Activated CD8-positive, alpha-beta memory T cell treated with anti-CD3 and anti-CD28 coated beads, Interleukin-2, amount 50 U/mL, for 1 hour (primary cell): ENCODE data around the gene HTR7.
A peak's percentile ranks its signal among the peaks of the same experiment; 100 is the strongest.
"Not testable (repeated sequence)": the region's sequence is repeated elsewhere in the genome, so short reads cannot be mapped to it uniquely, and the experiment has no call there.

ENCODE experiments used
- DNase-seq: peaks from one replicate; pipeline ENCODE4 v3.0.0-alpha.2; 2020; ENCODE audit errors: extremely low read depth

HTR7 gene

DNA sequence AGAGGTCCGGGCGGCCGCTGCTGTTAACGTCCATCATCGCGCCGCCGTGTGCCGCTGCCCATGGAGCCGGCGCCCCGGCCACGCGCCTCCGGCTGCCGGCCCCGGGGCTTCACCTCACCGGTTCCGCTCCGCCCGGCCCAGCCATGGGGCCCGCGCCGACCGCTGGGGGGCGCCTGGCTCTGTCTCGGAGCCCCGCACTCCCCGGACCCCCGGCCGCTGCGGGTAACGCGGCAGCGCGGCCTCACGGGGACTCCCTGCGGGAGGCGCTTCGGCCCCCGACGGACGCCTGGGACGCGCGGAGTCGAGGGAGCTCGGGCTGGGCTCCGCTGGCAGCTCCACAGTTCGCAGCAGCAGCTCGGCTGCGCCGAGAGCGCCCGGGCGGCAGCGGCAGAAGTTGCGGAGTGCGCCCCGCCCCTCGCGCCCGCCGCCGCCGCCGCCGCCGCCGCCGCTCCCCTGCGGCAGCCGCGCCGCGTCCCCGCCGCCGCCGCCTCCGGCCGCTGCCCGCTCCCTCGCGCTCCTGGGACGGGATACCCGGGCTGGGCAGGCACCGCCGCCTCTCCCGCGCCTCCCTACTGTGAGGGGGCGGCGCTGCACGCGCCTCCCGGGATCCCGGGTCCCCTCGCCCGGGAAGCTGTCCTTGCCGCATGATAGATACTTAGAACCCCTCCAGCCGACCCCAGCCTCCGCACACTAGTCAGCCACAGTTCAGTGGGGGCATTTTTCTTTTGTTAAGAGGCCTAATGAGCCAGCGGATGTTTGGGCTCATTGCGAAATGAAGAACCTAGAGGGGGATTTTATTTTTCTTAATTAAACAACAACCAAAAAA is at the start of gene HTR7:
Gene HTR7 (minus strand): TSS at position 405 of the 826 bp plus-strand sequence. CDS start 368 bp downstream, at position 37.
- no peak for DNase-seq

DNA sequence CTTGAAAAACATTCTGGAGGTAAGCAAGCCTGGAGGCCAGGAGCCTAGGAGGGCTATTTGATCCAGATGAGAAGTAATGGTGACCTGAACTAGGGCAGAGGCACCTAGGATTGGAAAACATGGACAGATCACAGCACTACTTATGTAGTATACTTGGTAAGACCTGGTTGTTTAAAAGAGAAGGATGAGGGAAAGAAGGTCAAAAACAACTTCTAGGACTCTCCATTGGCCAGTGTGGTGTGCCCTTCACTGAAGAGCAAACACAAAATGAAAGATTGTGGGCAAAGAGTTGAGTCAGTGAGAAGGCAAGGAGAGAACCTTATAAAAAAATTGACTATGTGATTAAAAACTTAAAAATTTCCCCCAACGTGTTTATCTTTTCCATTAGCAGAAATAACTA is 48.8 kb upstream of the HTR7 start:
- no peak for DNase-seq

DNA sequence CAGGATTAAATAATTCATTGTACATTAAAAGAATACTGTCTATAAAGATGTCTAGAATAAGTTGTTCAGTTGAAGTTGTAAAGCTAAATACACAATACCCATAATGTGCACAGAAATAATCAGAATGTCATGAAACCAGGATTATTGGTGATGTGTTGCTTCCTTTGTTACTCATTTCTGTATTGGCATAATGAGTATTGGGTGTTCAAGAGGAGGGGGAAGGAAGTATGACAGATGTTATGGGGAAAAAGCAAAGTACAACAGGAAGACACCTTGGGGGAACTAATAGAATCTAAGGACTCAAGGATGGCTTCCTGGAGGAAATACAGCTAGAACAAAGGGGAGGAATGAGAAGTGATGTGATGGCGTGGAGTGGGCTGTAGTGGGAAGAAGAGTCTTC is 48.1 kb upstream of the HTR7 start:
- DNase-seq = no peak

DNA sequence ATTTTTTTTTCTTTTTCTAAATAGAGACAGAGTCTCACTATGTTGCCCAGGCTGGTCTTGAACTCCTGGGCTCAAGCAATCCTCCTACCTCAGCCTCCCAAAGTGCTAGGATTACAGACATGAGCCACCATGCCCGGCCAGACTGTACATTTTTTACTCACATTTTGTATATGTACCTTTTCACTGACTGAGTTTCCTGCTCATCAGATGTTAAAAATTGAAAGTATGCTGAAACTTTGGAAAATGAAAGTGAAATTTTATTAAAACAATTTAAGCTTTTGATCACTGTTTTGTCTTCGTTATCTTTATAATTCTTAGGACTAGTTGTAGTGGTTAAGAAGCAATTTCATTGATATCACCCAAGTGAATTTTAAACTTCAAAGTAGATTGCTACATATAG is 39.1 kb upstream of the HTR7 start:
- not testable (repeated sequence) for DNase-seq

DNA sequence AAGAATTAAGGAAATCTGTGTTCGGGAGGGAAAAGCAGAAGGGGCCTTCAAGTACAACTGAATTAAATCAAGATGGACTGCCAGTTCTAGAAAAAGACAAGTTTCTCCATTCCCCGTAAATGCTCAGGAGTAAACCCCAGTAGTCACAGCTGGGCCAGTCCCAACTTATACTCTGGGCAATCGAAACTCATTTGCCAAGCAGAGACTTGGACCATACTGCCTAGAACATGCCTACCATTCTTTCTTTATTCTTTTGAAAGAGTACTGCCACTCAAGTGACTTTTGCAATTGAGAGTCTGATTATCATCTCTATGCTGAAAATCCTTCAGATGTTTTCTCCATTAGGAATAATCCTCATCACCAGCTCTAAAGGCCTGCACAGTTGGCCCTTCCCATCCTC is 35.4 kb upstream of the HTR7 start:
- DNase-seq = no peak

DNA sequence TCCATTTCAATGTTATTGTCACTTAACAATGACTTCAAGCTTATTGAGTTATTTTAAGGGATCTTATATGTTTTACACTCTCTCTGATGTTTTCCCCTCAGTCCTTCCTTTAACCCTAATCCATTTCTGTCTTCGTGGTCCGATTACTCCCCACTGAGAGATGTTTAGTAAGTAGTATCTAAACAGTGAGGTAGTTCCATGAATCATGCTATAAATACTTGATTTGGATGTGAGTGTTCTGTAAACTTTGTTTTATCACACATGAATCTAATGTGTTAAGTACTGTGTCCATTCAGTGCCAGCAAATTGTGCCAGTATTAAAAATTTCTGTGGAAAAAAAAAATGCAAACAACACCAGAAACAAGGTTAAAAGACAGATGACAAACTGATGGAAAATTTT is 32.5 kb upstream of the HTR7 start:
- no peak for DNase-seq

DNA sequence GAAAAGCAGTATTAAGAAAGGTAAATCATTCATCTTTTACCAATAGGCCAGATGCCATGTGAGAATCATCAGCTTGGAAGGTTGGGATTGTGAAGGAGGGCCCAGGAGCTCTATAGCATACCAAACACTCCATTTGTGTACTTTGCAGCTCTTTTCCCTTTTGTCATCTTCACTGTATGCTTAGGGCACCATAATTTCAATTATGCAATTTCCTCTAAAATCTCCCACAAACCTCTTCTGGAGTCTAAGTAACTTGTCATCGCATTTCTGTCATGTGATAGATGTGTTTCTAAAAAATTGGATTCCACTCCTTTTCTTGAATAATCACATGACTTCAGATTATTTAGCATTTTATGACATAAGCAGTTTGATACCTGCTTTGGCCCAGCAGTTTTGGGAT is 31.8 kb upstream of the HTR7 start:
- no peak for DNase-seq

DNA sequence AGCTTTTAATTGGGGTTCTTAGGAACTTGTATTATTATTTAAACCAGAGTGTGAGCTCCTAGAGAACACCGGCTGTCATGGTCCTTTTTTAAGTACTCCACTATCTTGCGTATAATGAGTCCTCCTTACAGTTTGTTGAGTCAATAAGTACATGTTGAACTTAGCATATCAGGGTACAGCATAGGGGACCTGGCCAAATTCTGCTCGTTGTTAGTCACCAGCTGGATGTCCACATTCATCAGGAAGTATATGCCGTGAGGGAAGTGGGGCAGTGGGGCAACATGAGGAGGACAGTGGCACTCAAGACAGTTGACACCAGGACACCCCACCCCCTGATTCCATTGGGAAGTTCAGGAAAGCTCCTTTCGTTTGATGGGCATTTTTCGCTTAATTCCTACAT is 30.5 kb upstream of the HTR7 start:
- DNase-seq = no peak

DNA sequence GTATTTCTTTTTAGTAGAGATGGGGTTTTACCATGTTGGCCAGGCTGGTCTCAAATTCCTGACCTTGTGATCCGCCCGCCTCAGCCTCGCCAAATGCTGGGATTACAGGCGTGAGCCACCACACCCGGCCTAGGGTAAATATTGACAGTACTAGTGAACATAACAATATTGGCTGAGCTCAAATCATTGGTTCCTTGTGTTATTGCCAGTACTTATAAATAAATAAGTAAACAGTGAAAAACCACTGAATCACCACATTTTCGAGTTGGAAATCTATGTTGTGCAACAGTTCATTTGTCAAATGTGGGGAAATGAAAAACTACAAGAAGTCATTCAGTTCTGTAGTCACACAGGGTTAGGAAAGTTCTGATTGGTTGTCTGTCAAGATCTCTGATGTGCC is 29.7 kb upstream of the HTR7 start:
- DNase-seq = no peak

DNA sequence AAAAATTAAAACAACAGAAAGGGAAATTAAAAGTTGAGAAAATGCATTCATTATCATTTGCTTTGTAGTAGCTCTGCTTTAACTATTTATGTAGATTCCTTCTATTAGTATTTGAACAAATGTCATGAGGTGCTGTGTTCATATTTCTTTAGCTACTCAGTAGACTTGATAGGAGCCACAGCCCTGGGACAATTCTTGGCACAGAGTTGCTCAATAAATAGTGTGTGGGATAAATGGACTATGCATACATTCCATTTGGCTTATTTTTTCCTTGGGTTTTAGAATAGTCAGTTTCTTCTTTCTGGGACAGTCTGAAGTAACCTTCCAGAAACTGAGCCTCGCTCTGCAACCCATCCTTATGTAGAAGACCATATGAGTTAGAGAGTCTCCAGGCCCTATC is 27.3 kb upstream of the HTR7 start:
- DNase-seq = no peak

DNA sequence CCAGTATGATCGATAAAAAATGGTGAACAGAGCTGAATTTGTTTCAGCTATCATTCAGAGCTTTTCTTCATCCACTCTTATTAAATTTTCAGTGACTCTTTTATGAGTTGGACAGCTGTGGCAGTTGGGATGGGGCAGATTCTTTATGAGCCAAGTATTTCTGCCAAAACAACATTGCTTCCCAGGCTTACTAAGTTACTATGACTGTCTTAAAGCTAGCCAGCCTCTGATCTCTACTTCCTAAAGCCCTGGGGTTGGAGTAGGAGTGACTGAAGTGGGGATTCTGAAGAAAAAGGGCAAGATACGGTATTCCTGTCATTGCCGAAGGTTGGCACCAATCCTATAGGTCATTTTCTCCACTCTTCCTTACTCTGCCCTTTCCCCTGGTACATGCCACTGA is 26.6 kb upstream of the HTR7 start:
- no peak for DNase-seq

DNA sequence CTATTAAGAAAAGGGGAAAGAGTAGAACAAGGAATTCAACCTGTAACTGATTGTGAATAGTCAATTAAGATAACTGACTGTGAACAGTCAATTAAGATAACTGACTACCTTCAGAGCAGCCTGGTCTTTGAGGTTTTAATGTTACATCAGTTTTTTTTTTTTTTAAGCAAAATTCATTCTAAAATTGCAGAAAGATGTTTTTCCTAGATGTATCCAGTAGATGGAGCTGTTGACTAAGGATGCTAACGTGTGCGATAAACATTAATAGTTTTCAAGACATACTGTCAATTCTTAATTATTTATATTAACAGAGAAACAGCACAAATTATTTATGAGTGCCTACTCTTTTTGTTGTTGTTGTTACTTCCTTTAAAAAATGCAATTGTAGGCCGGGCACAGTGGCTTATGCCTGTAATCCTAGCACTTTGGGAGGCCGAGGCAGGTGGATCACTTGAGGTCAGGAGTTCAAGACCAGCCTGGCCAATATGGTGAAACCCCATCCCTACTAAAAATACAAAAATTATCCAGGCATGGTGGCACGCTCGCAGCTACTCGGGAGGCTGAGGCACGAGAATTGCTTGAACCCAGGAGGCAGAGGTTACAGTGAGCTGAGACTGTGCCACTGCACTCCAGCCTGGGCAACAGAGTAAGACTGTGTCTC is 22.4 kb upstream of the HTR7 start:
- DNase-seq = not testable (repeated sequence)

DNA sequence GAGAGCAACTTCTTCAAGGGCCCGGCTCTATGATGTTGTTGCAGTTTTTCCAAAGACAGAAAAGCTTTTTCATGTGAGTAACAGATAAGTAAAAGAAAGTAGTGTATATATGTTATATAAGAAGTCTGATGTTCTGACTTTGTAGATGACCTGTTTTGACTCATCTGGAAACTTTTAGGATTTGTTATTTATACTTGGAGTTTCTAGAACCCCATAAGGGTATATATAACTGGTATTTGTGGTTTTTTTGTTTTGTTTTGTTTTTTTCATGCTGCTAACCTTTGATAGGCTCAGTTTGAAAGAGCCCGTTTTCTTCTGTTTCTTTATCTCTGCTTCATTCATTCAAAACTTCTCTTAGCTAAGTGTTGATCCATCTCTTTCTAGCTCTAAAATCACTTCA is 21.2 kb upstream of the HTR7 start:
- no peak for DNase-seq

DNA sequence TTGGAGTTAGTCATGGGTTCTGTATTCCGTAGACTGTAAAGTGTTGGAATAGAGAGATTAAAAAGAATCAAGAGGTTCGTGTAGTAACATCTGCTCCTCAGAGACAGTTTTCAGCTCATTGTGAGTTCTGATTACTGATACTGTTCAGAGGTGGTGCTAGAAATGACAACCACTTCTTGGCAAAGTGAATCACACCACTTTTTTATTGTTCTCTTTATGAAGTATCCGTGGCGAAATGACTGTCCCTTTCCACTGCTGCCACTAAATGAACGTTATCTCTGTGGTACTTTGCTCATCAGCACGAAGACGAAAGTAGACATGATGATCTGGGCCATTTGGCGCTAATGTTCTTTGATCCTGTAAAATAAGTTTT is 14.8 kb upstream of the HTR7 start:
- DNase-seq = no peak

DNA sequence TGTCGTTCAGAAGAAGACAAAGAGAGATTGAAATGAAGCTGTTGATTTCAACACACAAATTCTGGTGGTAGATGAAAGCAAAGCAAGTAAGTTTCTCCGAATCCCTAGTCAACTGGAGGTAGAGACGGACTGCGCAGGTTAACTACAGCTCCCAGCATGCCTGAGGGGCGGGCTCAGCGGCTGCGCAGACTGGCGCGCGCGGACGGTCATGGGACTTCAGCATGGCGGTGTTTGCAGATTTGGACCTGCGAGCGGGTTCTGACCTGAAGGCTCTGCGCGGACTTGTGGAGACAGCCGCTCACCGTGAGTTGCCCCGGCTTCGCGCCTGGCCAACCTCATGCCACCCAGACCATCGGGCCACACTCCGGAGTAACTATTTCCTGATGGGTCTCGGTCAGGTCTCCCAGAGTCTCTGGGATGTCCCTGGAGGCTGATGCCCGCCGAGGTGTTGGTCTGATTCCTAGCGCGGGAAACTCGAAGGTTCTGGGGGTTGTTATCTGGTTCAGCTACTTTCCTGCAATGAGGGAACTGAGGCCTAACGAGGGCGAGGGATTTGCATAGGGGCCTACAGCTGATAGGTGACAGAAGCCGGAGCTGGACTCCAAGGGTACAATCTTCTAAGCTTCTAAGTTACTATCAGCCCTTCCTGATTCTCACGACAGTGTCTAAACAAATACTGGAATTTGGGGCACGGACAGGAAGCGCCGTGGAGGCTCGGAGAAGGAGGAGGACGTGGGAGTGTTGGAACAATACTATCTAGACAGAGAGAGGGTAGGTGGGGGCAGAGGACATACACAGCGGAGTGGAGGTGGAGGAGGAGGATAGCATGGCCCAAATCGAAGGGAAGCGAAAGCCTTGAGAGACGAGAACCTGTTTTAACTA is 14.2 kb upstream of the HTR7 start, which contains the start of gene RPP30:
Gene RPP30 (plus strand): TSS at position 209 of the 882 bp plus-strand sequence. CDS start 13 bp downstream, at position 222.
- peak; percentile 32 for DNase-seq

DNA sequence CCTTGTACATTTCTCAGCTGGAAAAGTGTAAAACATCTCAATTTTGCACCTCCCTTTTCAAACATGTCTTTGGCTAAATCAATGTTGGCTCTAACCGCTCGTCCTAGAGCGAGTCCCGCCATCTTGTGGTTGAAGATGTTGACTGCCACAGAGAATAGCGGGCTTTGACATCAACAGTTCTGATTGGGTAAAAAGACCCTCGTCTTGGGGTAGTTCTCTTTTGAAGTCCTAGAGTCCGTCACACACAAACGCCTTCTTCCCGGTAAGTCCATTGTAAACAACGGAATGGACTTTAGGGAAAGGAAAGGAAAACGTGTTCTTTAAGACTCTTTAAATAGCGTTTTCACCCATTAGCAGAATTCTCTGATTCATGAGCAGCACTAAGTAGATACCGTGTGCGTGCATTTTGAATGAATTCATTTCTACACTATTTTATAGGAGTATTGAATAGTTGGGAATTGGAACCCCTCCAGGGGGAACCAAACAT is 13.5 kb upstream of the HTR7 start:
- DNase-seq = no peak

DNA sequence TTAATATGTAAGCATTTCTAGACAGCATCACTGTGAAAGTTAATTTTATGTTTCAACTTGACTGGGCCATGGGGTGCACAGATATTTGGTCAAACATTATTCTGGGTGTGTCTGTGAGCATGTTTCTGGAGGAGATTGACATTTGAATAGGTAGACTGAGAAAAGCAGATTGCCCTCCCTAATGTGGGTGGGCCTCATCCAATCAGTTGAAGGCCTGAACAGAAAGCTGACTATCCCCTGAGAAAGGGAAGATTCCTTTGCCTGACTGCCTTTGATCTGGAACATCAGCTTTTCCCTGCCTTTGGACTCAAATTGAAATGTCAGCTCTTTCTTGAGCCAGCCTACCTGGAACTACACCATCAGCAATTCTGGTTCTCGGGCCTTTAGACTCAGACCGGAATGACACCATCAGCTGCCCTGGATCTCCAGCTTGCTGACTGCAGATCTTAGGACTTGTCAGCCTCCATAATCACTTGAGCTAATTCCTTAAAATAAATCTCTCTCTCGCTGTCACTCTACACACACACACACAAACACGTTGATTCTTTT is 8.3 kb upstream of the HTR7 start:
- no peak for DNase-seq

DNA sequence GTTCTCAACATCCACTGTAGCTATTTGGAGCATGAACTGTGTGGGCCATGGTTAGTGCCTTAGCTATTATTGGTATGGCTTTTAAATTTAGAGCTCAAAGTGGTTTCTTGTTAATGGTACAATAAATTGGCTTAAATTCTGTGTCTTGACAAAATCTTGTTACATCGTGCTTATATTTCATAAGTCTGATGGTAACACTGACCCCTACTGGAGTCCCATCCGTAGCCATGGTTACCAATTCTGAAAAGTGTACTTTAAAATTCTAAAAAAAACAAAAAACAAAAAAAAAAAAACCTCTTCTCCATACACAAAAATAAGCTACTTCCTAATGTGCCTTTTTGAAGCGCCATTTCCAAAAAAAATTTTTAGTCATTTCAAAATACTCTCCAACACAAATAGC is 7.6 kb upstream of the HTR7 start:
- no peak for DNase-seq

DNA sequence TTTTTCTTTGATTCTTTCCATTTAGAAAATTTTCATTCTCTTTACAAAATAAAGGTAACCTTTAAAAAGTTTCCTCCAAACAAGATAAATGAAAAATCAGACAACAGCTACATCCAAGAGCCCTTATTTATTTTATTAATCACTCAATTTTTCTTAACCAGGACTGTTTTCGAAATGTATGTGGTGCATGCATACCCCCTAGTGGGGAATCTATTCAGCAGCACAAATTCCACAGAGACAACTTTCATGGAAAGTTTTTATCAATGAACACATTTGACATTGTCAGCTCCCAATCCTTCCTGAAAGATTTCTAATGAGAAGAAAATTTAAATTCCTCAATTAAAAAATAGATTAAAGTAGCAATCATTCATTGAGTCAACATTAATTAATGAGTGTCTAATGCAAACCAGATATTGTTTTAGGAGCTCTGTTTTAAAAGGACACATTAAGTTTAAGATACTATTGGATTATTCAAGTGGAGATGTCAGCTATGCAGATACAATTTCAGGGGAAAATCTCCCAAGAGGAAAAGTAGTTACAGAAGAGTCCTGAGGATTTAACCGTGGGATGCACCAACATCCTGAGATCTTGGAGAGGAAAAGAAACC is 5.2 kb upstream of the HTR7 start:
- no peak for DNase-seq

DNA sequence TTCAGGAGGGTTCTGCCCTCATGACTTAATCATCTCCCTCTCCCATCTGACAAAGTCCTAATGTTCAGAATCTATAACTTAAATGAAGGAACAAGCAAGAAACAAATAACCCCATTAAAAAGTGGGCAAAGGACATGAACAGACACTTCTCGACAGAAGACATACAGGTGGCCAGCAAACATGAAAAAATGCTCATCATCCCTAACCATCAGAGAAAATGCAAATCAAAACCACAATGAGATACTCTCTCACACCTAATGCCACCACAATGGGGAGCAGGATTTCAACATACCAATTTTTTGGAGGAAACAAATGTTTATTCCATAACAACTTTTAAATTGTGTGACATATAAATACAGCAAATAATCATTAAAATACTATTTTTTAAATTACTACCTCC is 3.0 kb upstream of the HTR7 start:
- no peak for DNase-seq

DNA sequence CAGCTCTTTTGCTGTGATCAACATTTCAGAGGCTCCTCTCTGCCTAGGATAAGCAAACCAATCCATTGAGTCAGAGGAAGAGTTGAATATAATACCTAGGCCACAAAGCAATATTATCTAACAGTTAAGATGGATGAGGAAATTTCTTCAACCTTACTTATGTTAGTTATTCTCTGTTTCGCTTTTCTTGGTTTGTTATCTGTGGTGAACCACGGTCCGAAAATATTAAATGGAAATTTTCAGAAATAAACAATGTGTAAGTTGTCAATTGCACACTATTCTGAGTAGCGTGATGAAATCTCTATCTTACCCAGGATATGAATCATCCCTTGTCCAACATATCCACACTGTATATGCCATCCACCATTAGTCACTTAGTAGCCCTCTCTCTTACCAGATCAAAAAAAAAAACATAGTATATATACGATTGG is 1.5 kb upstream of the HTR7 start:
- DNase-seq = no peak
